Lower leg skin (tissue), 3 donors: ENCODE results near the gene LOXL1.

Experiments used
- POLR2A ChIP-seq, 2 donors: fragments of 450-650 bp; IDR thresholded peaks; one replicate each; pipeline ENCODE4 v1.6.1; 2016 to 2017; ENCODE audit warnings: antibody characterized with exemption in 2 of 2, mild to moderate bottlenecking in 1 of 2, moderate library complexity in 1 of 2
- TF ChIP-seq, protein P1 (sequence below), 3 donors: fragments of 450-650 bp; IDR thresholded peaks; one replicate each; pipeline ENCODE4 v1.5.1; 2016; ENCODE audit warnings: antibody characterized with exemption in 3 of 3, mild to moderate bottlenecking in 3 of 3, moderate library complexity in 2 of 3

DNA sequence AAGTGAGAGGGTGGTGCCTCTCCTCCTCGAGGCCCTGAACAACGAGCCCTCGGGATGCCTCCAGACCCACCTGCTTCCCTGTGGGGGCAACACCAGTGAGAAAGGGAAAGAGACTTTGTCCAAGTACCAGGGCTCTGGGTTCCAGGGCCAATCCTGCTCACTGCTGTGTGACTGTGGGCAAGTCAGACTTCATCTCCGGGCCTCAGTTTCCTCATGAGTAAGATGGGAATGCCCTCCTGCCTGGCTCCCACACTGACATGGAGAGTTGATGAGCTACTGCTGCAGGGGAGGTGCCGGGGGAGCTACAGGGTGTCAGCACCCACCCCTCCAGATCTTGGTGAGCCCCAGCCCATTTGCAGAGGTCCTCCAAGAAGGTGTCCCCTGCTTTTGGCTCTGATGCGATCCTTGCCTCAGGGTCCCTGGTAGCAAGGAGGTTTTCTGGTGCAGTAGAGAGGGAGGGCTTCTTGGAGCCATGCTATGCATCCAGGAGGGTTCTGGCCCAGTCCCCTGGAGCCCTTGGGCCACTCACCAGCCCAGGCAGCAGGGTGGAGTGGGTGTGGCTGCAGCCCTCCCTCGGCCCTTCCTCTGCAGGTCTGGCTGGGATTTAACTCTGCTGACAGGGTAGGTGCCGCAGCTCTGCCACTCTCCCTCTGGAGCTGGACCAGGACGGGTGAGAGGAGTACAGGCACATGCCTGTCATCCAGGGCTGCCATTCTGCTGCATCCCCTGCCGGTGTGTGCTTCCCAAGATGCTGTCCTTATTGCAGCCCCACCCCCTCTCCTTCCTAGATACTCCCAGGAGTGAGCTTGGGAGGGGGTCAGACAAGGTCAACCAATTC is 26.9 kb downstream of the LOXL1 start:
- TF ChIP-seq, protein P1, sequence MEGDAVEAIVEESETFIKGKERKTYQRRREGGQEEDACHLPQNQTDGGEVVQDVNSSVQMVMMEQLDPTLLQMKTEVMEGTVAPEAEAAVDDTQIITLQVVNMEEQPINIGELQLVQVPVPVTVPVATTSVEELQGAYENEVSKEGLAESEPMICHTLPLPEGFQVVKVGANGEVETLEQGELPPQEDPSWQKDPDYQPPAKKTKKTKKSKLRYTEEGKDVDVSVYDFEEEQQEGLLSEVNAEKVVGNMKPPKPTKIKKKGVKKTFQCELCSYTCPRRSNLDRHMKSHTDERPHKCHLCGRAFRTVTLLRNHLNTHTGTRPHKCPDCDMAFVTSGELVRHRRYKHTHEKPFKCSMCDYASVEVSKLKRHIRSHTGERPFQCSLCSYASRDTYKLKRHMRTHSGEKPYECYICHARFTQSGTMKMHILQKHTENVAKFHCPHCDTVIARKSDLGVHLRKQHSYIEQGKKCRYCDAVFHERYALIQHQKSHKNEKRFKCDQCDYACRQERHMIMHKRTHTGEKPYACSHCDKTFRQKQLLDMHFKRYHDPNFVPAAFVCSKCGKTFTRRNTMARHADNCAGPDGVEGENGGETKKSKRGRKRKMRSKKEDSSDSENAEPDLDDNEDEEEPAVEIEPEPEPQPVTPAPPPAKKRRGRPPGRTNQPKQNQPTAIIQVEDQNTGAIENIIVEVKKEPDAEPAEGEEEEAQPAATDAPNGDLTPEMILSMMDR (IDR thresholded peaks at IDR 0.05) = no peak
- no peak for TF ChIP-seq POLR2A (IDR thresholded peaks at IDR 0.05)
